ENCODE measurements around the gene WFDC1. TPM values are rescaled to one million over a fixed set of nuclear protein-coding genes. Genes with fewer than 3 reads are reported as not detected.

Gene WFDC1
- total RNA-seq, 1 experiment from 2014 or later = not detected

GRCh38 chr16:84277244-84277823 is 17.3 kb upstream of the WFDC1 start:
- BruUV-seq (replicated peaks) = no TSS peak
- POLR2A ChIA-PET = no interaction called here
- H3K4me3 ChIP-seq (ENCODE audit: low read depth in 2 of 2, low read length in 2 of 2) = no peak overlapping the region
- no peaks in the 10 kb centered on the region for H3K4me1 ChIP-seq (ENCODE audit: control insufficient read depth, insufficient read depth, low read length)
- CTCF ChIA-PET = interaction anchor here (0.5 to 0.6 kb wide), 4 partner anchors 54 to 228 kb away, joined by 3 to 5 read pairs (median 4); no protein-coding TSS in a partner anchor
- no peak overlapping the region for H3K27ac ChIP-seq (ENCODE audit: low read length)
- no peaks in the 10 kb centered on the region for H3K36me3 ChIP-seq (ENCODE audit: control insufficient read depth, insufficient read depth, low read length)
- ATAC-seq (peak; percentile 87), DNase-seq (ENCODE audit: low read depth, low spot score) (no peak)
- in situ Hi-C loops (cut with HindIII; ENCODE audit: low pct_unique_long_range_greater_than_20kb, low sequenced_read_pairs) (no loop called here), intact Hi-C loops (cut with micrococcal nuclease; ENCODE audit: unreplicated experiment) (no loop called here)
- no peaks in the 10 kb centered on the region for H3K9me3 ChIP-seq (ENCODE audit: control insufficient read depth, insufficient read depth, low read depth, low read length)
- TF ChIP-seq SIN3A (IDR thresholded peaks at IDR 0.05; ENCODE audit: borderline replicate concordance, insufficient read depth, low read depth, low read length) = no peak
- no peak for TF ChIP-seq POLR2AphosphoS5 (IDR thresholded peaks at IDR 0.05; ENCODE audit: low read depth, low read length)
- TF ChIP-seq, protein P1, sequence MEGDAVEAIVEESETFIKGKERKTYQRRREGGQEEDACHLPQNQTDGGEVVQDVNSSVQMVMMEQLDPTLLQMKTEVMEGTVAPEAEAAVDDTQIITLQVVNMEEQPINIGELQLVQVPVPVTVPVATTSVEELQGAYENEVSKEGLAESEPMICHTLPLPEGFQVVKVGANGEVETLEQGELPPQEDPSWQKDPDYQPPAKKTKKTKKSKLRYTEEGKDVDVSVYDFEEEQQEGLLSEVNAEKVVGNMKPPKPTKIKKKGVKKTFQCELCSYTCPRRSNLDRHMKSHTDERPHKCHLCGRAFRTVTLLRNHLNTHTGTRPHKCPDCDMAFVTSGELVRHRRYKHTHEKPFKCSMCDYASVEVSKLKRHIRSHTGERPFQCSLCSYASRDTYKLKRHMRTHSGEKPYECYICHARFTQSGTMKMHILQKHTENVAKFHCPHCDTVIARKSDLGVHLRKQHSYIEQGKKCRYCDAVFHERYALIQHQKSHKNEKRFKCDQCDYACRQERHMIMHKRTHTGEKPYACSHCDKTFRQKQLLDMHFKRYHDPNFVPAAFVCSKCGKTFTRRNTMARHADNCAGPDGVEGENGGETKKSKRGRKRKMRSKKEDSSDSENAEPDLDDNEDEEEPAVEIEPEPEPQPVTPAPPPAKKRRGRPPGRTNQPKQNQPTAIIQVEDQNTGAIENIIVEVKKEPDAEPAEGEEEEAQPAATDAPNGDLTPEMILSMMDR (IDR thresholded peaks at IDR 0.05) = peak; percentile 88
- H3K27me3 ChIP-seq (ENCODE audit: control insufficient read depth, insufficient read depth, low read length) = no peaks in the 10 kb centered on the region; the same call in 1 of the 2 replicates

DNA sequence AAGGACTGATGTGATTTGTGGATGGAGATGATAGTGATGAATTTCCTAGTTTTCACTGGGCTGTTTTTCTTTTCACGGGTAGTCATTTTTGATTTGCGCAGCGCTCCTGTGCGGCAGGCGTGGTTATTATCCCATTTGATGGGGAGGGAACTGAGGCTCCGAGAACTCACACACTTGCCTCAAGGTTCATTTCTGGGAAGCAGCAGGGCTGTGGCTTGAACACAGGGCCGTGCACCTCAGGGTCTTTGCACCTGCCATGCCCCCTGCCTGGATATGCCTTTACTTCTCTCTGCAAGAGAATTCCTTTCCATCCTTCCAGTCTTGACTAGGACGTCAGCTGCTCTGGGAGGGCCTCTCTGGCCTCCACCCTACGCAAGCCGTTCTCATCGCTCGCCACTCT is 16.3 kb upstream of the WFDC1 start:
- ChIA-PET CTCF (interaction anchor here (0.5 kb wide), 1 partner anchor 85 kb away, joined by 3 read pairs; no protein-coding TSS in a partner anchor), POLR2A (no interaction called here)
- Histone ChIP-seq H3K9me3 (ENCODE audit: control insufficient read depth, insufficient read depth, low read depth, low read length) (no peaks in the 10 kb centered on the region), H3K27me3 (ENCODE audit: control insufficient read depth, insufficient read depth, low read length) (no peaks in the 10 kb centered on the region; the same call in 1 of the 2 replicates), H3K4me3 (ENCODE audit: low read depth in 2 of 2, low read length in 2 of 2) (no peak overlapping the region), H3K4me1 (ENCODE audit: control insufficient read depth, insufficient read depth, low read length) (no peaks in the 10 kb centered on the region), H3K36me3 (ENCODE audit: control insufficient read depth, insufficient read depth, low read length) (no peaks in the 10 kb centered on the region), H3K27ac (ENCODE audit: low read length) (no peak overlapping the region)
- ATAC-seq = no peak
- BruUV-seq (replicated peaks) = no TSS peak
- in situ Hi-C loops (cut with HindIII; ENCODE audit: low pct_unique_long_range_greater_than_20kb, low sequenced_read_pairs) = no loop called here
- intact Hi-C loops (cut with micrococcal nuclease; ENCODE audit: unreplicated experiment) = no loop called here
- TF ChIP-seq, protein P1 (IDR thresholded peaks at IDR 0.05) = no peak
- TF ChIP-seq SIN3A (IDR thresholded peaks at IDR 0.05; ENCODE audit: borderline replicate concordance, insufficient read depth, low read depth, low read length) = no peak
- TF ChIP-seq TCF7L2 (IDR thresholded peaks at IDR 0.05; ENCODE audit: low read depth, low read length) = no peak
- TF ChIP-seq POLR2AphosphoS5 (IDR thresholded peaks at IDR 0.05; ENCODE audit: low read depth, low read length) = no peak
- TF ChIP-seq, protein P2, sequence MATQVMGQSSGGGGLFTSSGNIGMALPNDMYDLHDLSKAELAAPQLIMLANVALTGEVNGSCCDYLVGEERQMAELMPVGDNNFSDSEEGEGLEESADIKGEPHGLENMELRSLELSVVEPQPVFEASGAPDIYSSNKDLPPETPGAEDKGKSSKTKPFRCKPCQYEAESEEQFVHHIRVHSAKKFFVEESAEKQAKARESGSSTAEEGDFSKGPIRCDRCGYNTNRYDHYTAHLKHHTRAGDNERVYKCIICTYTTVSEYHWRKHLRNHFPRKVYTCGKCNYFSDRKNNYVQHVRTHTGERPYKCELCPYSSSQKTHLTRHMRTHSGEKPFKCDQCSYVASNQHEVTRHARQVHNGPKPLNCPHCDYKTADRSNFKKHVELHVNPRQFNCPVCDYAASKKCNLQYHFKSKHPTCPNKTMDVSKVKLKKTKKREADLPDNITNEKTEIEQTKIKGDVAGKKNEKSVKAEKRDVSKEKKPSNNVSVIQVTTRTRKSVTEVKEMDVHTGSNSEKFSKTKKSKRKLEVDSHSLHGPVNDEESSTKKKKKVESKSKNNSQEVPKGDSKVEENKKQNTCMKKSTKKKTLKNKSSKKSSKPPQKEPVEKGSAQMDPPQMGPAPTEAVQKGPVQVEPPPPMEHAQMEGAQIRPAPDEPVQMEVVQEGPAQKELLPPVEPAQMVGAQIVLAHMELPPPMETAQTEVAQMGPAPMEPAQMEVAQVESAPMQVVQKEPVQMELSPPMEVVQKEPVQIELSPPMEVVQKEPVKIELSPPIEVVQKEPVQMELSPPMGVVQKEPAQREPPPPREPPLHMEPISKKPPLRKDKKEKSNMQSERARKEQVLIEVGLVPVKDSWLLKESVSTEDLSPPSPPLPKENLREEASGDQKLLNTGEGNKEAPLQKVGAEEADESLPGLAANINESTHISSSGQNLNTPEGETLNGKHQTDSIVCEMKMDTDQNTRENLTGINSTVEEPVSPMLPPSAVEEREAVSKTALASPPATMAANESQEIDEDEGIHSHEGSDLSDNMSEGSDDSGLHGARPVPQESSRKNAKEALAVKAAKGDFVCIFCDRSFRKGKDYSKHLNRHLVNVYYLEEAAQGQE (IDR thresholded peaks at IDR 0.05; ENCODE audit: insufficient read depth in 1 of 2, low read depth in 2 of 2, low read length in 1 of 2) = no peak
- no peak for DNase-seq (ENCODE audit: low read depth, low spot score)

Data from Panc1 (cell line).